GM21390 (cell line): ENCODE measurements around the gene PAX2.

Source experiments
- ATAC-seq: cut with Tn5 transposase; IDR thresholded peaks from one replicate; pipeline ENCODE4 v1.9.1; 2021; ENCODE audit not compliant: unreplicated experiment

The PAX2 gene

DNA sequence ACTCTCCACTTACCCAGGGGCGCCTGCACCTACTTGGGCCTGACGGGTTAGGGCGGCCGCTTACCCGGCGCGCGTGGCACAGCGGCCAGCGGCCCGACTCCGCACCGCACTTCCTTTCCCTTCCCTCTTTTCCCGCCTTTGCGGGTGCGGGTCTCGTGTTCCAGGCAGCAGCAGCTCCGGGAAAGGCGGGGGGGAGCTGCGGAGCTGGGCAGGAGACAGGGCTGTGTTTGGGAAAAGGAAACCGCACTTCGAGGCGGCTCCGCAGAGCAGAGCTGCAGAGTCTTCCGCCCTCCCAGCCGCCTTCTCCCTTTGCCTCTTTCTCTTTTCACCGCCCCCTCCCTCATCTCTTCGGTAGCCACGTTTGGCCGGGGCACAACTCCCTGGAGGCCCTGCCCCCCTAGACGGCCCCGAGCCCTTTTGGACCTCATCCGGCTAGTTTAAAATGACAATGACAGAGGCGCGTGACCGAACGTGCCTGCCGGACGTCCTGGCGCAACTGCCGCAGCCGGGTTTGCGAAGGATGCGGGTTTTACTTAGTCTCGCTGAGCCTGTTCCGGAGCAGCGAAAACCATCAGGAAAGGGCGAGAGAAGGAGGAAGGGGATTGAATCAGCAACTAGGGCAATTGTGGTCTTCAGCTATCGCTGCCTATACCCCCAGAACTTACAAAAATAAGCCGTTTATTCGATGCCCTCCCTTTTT is 7.9 kb upstream of the PAX2 start:
- ATAC-seq, result no peak

DNA sequence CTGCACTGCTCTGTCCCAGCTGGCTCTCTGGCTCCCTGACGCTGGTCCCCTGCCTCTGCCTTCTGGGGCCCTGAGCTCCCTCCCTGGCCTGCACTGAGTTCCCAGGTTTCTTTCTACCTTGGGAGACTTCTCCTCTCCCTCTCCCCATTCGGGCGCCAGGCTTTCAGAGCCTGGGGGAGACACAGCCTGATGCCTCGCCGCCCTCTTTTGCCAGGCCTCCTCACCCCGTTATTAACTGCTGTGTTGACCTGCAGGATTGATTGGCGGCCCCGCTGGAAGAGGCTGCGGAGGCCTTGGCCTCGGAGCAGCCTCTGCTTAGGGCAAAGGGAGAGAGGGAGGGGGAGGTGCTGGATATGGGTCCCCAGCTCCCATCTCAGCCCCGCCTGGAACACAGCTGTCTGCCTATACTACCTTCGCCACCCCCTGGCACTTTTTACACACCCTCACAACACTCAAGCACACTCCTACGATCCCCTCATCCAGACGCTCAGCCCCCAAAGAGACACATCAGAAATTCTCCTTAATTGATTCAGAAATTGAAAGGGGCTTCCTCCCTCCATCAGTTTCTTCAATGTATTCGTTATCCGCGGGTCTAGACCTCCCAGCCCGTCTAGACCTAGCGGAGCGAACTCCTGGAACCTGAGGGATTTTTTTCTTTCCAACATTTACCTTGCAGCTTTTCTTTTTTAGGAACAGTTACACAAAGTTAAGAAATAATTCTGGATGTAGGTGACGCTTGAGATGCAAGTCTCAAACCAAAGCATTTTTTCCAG is 7.1 kb upstream of the PAX2 start:
- ATAC-seq, result no peak

DNA sequence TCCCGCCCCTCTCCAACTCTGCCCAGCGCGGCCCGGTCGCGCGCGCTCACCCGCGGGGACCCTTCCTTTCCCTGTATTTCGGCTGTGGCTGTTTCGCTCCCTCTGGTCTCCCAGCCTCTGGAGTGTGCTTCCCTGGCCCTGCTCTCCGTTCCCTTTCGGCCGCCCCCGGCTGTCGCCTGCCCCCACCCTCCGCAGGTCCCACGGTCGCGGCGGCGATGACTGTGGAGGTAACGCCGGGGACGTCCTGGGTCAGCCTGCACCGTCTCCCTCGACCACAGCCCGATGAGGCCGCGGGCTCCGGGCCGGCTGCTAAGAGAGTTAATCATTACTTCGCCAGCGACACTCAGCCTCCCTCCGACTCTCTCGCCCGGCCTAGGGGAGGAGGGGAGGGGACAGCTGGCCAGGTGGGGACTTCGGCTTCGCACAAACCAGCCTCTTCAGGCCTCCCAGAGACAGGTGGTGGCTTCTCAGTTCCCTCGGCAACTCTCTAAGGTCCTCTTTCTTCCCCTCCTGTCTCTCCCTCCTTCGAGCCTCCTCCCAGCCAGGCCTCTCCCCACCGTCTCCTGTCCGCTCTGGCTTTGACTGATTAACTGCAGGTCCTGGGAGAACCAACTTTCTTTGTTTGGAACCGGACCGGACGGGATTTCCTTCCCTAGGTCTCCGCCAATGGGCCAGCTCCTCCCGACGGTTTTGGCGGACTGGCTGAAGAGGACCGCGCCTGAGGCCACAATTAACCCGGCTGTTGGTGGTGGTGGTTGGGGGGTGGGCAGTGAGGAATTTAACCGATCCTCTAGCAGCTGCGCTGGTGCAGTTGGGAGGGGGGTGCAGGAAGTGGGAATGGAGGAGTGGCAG is 5.6 kb upstream of the PAX2 start:
- ATAC-seq, result no peak

GRCh38 chr10:100740476-100741377 is 4.7 kb upstream of the PAX2 start:
- no peak for ATAC-seq

GRCh38 chr10:100741378-100742075 is 3.9 kb upstream of the PAX2 start:
- no peak for ATAC-seq

DNA sequence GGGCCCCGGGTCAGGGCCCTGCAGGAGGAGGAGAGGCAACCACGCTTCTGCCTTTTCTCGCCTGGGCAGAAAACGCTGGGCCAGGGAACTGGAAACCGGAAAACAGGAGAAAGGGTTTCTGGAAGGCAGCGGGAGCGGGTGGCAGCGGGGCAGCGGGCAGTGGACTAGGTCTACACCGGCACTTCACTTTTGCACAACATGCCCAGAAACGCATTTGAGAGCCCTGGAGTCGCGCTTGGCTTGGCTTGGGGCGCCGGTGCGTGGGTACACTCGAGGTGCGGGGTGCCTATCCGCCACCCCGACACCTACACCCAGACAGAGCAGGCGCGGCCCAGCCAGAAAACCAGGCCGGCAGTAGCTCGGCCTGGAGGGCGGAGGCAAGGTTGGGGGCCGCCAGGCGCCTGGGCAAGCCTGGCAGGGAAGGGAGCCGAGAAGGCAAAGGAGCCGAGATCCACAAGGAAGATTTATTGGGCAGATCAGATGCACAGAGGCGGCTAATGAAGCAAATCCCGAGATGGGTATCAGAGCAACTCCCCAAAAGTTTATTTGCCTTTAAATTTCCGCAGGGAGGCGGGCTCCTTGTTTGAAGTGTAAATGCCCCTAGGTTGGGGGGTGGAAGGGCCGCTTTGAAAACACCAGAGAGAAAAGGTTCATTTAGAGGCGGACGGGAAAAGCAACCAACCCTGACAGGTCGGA is 3.2 kb upstream of the PAX2 start:
- ATAC-seq, result no peak

GRCh38 chr10:100742936-100743335 is 2.4 kb upstream of the PAX2 start:
- no peak for ATAC-seq

DNA sequence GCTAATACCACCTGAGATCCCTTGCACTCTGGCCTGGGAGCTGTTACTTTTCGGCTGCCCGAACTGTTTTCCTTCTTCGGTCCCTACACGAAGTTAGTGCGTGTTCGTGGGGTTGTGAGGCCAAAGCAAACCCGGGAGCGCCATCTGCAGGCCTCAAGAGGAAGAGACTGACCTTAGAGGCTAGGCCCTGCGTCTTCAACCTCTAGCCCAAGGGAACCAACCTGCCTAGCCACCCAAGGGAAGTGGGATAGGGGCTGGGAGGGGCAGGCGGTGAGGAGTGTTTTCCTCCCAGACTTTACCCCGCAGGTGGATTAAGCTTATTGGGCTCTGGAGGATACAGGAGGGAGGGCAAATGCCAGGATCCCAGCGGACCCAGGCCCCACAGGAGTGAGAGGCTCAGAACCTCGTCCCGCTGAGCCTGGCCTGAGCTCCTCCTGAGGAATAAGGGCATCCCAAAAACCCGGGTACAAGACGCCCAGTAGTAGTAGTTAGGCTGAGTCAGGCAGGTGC is 1.7 kb upstream of the PAX2 start:
- no peak for ATAC-seq

DNA sequence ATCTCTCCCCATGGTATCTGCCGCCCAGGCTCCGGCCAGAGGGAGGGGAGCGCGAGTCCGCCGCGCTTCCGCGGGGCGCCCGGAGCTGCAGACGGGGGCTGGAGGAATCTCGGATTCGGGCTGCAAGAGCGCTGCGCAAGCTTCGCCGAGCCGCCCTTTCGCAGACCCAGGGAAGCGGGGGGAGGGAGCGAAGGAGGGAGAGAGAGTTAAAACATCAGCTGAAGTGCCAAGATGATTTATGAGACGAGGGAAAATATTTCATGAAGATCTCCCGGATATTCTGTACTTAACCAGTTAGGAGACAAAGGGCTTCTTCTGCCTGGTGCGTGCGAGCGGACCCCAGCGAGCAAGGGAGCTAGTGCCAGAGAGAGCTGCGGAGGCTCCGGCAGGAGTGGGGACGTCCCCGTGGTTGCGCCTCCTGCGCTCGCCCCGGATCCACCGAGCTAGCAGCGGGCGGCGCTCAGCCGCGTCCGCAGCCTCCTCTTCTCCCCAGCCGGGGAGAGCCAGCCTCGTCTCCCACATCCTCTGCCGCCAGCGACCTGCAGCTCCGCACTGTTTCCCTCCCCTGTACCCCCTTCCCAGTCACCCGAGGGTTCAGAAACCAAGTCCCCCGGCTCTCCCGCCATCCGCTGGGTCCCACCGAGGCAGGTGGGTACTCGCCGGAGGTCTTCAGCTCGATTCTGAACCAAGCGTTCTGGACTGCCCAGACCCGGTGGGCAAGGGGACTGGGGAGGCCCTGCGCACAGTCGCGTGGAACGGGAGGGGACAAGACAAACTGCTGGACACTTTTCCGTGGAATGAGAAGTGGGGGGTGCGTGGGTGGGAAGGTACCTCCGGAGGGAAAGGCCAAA is 1.0 kb upstream of the PAX2 start:
- ATAC-seq, result no peak

DNA sequence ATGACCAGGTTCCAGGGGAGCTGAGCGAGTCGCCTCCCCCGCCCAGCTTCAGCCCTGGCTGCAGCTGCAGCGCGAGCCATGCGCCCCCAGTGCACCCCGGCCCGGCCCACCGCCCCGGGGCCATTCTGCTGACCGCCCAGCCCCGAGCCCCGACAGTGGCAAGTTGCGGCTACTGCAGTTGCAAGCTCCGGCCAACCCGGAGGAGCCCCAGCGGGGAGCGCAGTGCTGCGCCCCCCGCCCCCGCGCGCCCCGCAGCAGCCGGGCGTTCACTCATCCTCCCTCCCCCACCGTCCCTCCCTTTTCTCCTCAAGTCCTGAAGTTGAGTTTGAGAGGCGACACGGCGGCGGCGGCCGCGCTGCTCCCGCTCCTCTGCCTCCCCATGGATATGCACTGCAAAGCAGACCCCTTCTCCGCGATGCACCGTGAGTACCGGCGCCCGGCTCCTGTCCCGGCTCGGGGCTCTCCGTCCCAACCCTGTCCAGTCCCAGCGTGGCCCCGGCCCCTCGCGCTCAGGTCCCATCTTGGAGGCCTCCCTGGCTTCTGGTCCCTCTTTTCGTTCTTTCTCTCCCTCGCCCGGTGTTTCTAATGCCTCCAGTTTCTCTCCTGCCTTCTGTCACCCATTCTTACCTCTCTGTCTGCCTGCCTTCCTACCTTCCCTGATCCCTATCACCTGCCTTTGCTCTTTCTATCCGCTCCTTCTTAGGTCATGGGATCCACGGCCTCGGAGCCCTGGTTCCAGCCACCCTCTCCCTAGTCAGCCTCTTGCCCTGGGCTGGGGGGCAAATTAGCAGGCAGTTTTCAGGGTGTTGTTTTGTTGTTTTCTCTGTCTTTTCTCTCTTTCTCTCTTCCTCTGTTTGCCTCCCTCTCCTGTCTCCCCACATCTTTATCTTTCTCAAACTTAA is 751 bp downstream of the PAX2 start:
- ATAC-seq, result no peak

GRCh38 chr10:100746784-100747455 is 1.5 kb downstream of the PAX2 start:
- ATAC-seq, result no peak

- no peak for ATAC-seq
These were observed 2.3 kb downstream of the PAX2 start for GRCh38 chr10:100747456-100748230.

DNA sequence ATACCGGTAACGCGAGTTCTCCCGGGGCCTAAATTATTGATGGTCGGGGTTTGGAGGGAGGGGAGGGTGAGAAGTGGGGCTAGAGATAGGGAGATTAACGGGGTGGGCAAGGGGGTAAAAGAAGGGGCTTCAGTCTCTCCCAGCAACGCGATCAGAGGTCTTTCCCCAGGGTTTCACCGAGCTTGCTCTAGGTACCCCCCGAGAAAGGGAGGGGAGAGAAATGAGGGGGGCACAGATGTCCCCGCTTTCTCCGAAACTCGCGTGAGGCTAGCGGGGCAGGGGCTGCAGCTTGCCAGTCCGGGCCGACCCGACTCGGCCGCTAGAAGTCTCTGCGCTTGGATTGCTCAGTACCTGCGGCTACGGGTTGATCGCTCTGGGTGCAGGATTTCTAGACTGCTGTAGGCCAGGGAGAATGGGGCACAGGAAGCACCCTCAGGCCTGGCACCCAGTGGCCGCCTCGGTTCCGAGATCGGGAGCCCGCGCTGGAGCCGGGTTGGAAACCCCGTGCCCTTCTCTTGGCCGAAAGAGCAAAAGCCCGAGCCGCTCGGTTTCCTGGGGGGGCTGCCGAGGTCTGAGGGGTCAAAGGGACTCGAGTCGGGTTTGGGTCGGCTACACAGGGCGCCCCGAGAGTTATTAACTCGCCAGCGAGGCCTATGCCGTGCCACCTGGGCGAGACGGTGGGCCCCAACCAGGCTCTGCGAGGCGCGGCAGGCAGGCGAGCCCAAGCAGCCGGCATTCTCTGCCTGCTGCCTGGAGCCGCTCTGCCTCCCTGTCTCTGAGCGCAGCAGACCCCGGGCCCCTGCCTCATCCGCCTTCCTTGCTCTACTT is 3.1 kb downstream of the PAX2 start:
- ATAC-seq, result no peak

DNA sequence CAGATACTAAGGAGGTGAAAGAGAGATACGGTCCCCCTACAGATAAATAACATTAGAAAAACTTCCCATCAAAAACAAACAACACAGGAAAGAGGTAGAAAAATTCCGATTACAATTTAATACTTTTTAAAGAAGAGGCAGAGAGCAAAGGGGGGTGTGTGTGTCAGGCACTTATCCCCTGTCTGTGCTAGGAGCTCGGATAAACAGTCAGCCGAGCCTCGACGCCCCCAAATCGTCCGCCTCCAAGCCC is 3.6 kb downstream of the PAX2 start:
- ATAC-seq, result no peak
